Activated CD4-positive, alpha-beta T cell treated with anti-CD3 and anti-CD28 coated beads, Interleukin-2, amount 50 U/mL, for 48 hours (primary cell): ENCODE results near the gene TMEM176B.

Source experiments
- DNase-seq, 2 experiments: peaks; one replicate each; pipeline ENCODE4 v3.0.0-alpha.2; 2020

Gene TMEM176B

GRCh38 chr7:150799741-150800580 is at the start of gene TMEM176B:
Gene TMEM176B (minus strand): TSS chr7:150800364. CDS start chr7:150796569, 3,795 bp downstream.
- no peak for DNase-seq

- no peak for DNase-seq
These were observed 49.1 kb upstream of the TMEM176B start for GRCh38 chr7:150849204-150849775.

- DNase-seq = no peak
These were observed 48.5 kb upstream of the TMEM176B start for GRCh38 chr7:150848561-150849115.

GRCh38 chr7:150848111-150848510 is 47.9 kb upstream of the TMEM176B start:
- no peak for DNase-seq

GRCh38 chr7:150847536-150847935 is 47.4 kb upstream of the TMEM176B start:
- no peak for DNase-seq

GRCh38 chr7:150846291-150847115 is 46.3 kb upstream of the TMEM176B start:
- no peak for DNase-seq

GRCh38 chr7:150845421-150845861 is 45.3 kb upstream of the TMEM176B start:
- DNase-seq = no peak

- DNase-seq = no peak
These were observed 42.6 kb upstream of the TMEM176B start for GRCh38 chr7:150842716-150843115.

GRCh38 chr7:150842018-150842417 is 41.9 kb upstream of the TMEM176B start:
- DNase-seq = no peak

GRCh38 chr7:150838965-150839650 is 38.9 kb upstream of the TMEM176B start:
- DNase-seq = no peak

- DNase-seq = no peak
These were observed 35.6 kb upstream of the TMEM176B start for GRCh38 chr7:150835702-150836280.

- no peak for DNase-seq
These were observed 34.9 kb upstream of the TMEM176B start for GRCh38 chr7:150835019-150835418.

- no peak for DNase-seq
These were observed 31.7 kb upstream of the TMEM176B start for GRCh38 chr7:150831851-150832250.

GRCh38 chr7:150830937-150831336 is 30.8 kb upstream of the TMEM176B start:
- no peak for DNase-seq

GRCh38 chr7:150829426-150829825 is 29.3 kb upstream of the TMEM176B start:
- no peak for DNase-seq

GRCh38 chr7:150828384-150828783 is 28.2 kb upstream of the TMEM176B start:
- no peak for DNase-seq

GRCh38 chr7:150826061-150826849 is 26.1 kb upstream of the TMEM176B start:
- DNase-seq = no peak

GRCh38 chr7:150824379-150825177 is 24.4 kb upstream of the TMEM176B start:
- DNase-seq = no peak

- no peak for DNase-seq
These were observed 23.4 kb upstream of the TMEM176B start for GRCh38 chr7:150823484-150824126.

- DNase-seq = no peak
These were observed 22.9 kb upstream of the TMEM176B start for GRCh38 chr7:150823043-150823442.
